Fibroblast of mammary gland (primary cell): ENCODE data around the gene IPMK.
A peak's percentile ranks its signal among the peaks of the same experiment; 100 is the strongest.

Experiments used
- DNase-seq: peaks from one replicate; pipeline ENCODE4 v3.0.0-alpha.2; 2010; ENCODE audit warnings: low read depth
- H3K4me3 ChIP-seq: 2 replicates; pipeline ENCODE4 v1.5.1; 2011; ENCODE audit warnings: low read depth, mild to moderate bottlenecking, low read length, moderate library complexity; ENCODE audit not compliant: control insufficient read depth
- CTCF ChIP-seq: conservative IDR thresholded peaks from 2 replicates; pipeline ENCODE4 v1.5.1; 2011; ENCODE audit warnings: low read depth, low read length, inconsistent platforms; ENCODE audit not compliant: control insufficient read depth, insufficient read depth

Gene IPMK

DNA sequence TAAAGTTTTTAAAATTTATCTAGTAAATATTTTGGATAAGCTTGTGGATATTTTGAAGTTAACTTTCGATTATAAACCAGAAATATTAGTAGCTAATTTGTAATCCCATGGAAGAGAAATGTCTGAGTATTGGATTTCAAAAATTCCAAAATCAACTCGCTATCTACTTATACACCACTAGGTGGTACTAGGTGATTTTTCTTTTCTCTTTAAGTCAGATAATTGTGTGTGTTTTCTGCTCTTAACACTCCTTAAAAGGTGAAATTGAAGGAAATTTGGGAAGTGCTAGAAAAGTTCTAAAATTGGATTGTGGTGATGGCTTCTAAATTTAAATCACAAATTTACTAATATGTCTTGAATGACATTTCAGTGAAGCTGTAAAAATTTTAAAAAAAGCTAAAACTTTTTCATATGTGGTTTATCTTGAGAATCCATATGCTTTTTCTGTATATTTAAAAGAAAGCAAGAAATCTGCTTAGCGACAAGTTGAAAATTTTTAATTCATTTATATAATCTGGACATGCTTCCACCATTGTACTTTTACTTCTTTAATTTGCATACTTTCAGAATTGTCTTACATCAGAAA lies 90.2 kb downstream of the IPMK start:
- peak; percentile 63 for TF ChIP-seq CTCF
- DNase-seq = peak; percentile 52
- H3K4me3 ChIP-seq = no peak overlapping the region

GRCh38 chr10:58175990-58176900 lies 91.4 kb downstream of the IPMK start:
- H3K4me3 ChIP-seq = no peak overlapping the region
- TF ChIP-seq CTCF = no peak
- peak; percentile 36 for DNase-seq

GRCh38 chr10:58174831-58175230 lies 92.9 kb downstream of the IPMK start:
- TF ChIP-seq CTCF = no peak
- H3K4me3 ChIP-seq = no peak overlapping the region
- DNase-seq = no peak

DNA sequence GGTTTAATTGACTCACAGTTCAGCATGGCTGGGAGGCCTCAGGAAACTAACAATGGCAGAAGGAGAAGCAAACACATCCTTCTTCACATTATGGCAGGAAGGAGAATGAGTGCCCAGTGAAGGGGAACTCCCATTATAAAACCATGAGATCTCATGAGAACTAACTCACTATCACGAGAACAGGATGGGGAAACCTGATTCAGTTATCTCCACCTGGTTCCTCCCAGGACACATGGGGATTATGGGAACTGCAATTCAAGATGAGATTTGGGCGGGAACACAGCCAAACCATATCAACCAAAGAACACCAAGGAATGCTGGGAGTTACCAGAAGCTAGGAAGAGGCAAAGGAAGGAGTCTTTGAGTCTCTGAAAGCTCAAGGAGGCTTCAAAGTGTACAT lies 94.3 kb downstream of the IPMK start:
- TF ChIP-seq CTCF = no peak
- H3K4me3 ChIP-seq = no peak overlapping the region
- no peak for DNase-seq

- no peak overlapping the region for H3K4me3 ChIP-seq
- DNase-seq = no peak
- no peak for TF ChIP-seq CTCF
These were observed 96.5 kb downstream of the IPMK start for GRCh38 chr10:58171146-58171545.

GRCh38 chr10:58164517-58164916 lies 103.2 kb downstream of the IPMK start:
- no peak overlapping the region for H3K4me3 ChIP-seq
- no peak for TF ChIP-seq CTCF
- DNase-seq = no peak
